Chondrocyte (in vitro differentiated cells): ENCODE data around the gene GPBAR1. TPM values are rescaled to one million over a fixed set of nuclear protein-coding genes. Genes with fewer than 3 reads are reported as not detected.

Source experiments
- DNase-seq: peaks from one replicate; pipeline ENCODE4 v3.0.0; 2021; ENCODE audit warnings: mixed read lengths, low spot score
- H3K27ac Mint-ChIP-seq: one replicate; pipeline ENCODE4 v1.8.0; 2021; ENCODE audit warnings: mild to moderate bottlenecking, moderate library complexity, mixed read lengths; ENCODE audit not compliant: unreplicated experiment
- H3K27me3 Mint-ChIP-seq: 2 replicates; pipeline ENCODE4 v1.8.0; 2021; ENCODE audit warnings: low read depth, mixed read lengths
- H3K36me3 Mint-ChIP-seq: 2 replicates; pipeline ENCODE4 v1.8.0; 2021; ENCODE audit warnings: low read depth, mixed read lengths
- H3K4me1 Mint-ChIP-seq: 2 replicates; pipeline ENCODE4 v1.8.0; 2021; ENCODE audit warnings: low read depth, mild to moderate bottlenecking, mixed read lengths
- H3K4me3 Mint-ChIP-seq: one replicate; pipeline ENCODE4 v1.8.0; 2021; ENCODE audit warnings: mild to moderate bottlenecking, moderate library complexity, mixed read lengths; ENCODE audit not compliant: unreplicated experiment
- H3K9me3 Mint-ChIP-seq: 2 replicates; pipeline ENCODE4 v1.8.0; 2021; ENCODE audit warnings: low read depth, mixed read lengths
- total RNA-seq: library from RNA; stranded (reverse); gene quantifications from 3 replicates; pipeline ENCODE4 v1.2.1, GENCODE V29; 2021
- TF ChIP-seq, protein P1 (sequence below): fragments of 200-600 bp; sonication (generic); IDR thresholded peaks from 2 replicates; pipeline ENCODE4 v1.5.0; 2021; ENCODE audit warnings: antibody characterized with exemption, mild to moderate bottlenecking, moderate library complexity

The GPBAR1 gene
- total RNA-seq, 1 donor from 2014 or later = 0.10 TPM

- no peak for DNase-seq
- peaks cover 75% of the 10 kb centered on the region for H3K4me1 Mint-ChIP-seq
- TF ChIP-seq, protein P1, sequence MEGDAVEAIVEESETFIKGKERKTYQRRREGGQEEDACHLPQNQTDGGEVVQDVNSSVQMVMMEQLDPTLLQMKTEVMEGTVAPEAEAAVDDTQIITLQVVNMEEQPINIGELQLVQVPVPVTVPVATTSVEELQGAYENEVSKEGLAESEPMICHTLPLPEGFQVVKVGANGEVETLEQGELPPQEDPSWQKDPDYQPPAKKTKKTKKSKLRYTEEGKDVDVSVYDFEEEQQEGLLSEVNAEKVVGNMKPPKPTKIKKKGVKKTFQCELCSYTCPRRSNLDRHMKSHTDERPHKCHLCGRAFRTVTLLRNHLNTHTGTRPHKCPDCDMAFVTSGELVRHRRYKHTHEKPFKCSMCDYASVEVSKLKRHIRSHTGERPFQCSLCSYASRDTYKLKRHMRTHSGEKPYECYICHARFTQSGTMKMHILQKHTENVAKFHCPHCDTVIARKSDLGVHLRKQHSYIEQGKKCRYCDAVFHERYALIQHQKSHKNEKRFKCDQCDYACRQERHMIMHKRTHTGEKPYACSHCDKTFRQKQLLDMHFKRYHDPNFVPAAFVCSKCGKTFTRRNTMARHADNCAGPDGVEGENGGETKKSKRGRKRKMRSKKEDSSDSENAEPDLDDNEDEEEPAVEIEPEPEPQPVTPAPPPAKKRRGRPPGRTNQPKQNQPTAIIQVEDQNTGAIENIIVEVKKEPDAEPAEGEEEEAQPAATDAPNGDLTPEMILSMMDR = no peak
- no peaks in the 10 kb centered on the region for H3K27me3 Mint-ChIP-seq
- peak overlapping the region; percentile 46 for H3K27ac Mint-ChIP-seq
- H3K9me3 Mint-ChIP-seq = no peaks in the 10 kb centered on the region
- H3K36me3 Mint-ChIP-seq = peaks cover 22% of the 10 kb centered on the region
- H3K4me3 Mint-ChIP-seq = no peak overlapping the region
Observed at GRCh38 chr2:218224186-218224585, 36.6 kb upstream of the GPBAR1 start.

DNA sequence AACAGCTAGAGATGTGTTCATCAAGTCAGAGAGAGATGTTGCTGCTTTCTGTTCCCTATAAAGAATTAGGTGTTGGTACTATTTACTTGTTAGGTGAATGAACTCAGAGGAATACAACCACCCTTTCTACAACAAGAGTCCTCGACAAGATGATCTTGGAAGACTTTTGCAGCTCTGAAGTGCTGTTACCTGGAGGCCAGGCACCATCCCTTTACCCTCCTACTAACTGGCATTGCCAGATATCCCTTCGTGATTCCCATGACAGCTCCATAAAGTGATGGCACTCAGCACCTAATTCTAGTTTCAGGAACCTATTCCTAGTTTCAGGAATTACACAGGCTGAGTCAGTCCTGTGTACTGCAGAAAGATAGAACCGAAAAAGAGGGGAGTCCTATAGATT is 33.9 kb upstream of the GPBAR1 start:
- Mint-ChIP-seq H3K36me3 (peaks cover 30% of the 10 kb centered on the region), H3K9me3 (no peaks in the 10 kb centered on the region), H3K4me1 (peaks cover 68% of the 10 kb centered on the region), H3K27me3 (no peaks in the 10 kb centered on the region), H3K4me3 (no peak overlapping the region), H3K27ac (peak overlapping the region; percentile 6)
- DNase-seq = no peak
- TF ChIP-seq, protein P1 = no peak

DNA sequence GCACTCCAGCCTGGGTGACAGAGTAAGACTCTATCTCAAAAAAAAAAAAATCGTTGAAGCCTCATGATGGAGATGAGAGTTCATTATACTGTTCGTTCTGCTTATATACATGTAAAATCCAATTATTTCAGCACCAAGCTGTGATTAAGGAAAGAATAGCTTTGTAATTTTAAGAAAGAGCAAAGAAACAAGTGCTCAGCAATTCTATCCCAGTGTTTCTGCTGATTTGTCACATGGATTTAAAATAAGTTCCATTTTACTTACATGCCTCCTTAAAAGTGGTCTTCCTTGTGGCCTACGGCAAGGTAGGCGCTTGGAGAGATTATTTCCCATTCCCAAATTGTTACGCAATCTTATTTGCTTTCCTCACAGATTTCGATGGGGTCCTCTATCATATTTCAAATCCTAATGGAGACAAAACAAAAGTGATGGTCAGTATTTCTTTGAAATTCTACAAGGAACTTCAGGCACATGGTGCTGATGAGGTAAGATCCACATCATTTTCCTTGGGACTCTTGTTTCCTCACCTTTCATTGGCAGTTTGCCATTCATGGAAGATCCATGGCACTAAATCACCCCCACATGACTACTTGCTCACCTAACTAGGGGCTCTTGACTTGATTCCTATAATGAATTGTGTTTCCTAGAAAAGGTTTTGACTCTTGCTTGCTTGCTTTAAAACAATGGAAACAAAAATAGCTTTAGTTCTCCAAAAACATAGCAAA is 32.3 kb upstream of the GPBAR1 start:
- TF ChIP-seq, protein P1 = no peak
- Mint-ChIP-seq H3K27ac (peak overlapping the region; percentile 80), H3K4me3 (peak overlapping the region; percentile 5), H3K36me3 (peaks cover 36% of the 10 kb centered on the region), H3K27me3 (no peaks in the 10 kb centered on the region), H3K4me1 (peaks cover 52% of the 10 kb centered on the region), H3K9me3 (no peaks in the 10 kb centered on the region)
- DNase-seq = no peak

DNA sequence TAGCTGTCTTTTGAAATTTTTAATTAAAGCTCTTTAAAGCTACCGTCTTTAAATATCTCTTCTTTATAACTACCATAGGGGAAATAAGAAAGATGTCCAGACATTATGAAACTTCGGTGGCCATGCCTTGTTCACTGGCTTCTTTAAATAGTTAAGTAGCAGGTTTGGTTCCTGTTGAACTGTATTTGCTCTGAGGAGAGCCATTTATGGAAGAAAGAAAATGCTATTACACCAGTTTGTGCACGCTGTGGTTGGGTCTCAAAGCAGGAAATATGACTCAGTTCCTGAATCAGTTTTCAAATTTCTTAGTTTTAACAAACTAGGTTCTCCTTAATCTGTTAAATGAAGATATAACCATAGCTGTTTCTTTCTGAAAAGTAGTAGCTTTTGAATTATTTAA is 31.6 kb upstream of the GPBAR1 start:
- H3K36me3 Mint-ChIP-seq = peaks cover 40% of the 10 kb centered on the region
- H3K9me3 Mint-ChIP-seq = no peaks in the 10 kb centered on the region
- H3K27me3 Mint-ChIP-seq = no peaks in the 10 kb centered on the region
- peak overlapping the region; percentile 5 for H3K4me3 Mint-ChIP-seq
- no peak for DNase-seq
- H3K4me1 Mint-ChIP-seq = peaks cover 45% of the 10 kb centered on the region
- TF ChIP-seq, protein P1 = no peak
- H3K27ac Mint-ChIP-seq = peak overlapping the region; percentile 80

DNA sequence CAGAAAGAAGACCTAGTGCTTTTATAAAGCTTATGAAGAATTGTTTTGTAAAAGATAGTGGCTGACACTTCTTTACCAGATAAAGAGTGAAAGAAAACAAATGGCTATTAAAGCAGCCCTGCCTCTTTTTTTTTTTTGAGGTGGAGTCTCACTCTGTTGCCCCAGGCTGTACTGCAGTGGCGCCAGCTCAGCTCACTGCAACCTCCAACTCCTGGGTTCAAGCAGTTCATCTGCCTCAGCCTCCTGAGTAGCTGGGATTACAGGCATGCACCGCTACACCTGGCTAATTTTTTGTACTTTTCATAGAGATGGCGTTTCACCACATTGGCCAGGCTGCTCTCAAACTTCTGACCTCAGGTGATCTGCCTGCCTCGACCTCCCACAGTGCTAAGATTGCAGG is 31.0 kb upstream of the GPBAR1 start:
- Mint-ChIP-seq H3K4me1 (peaks cover 39% of the 10 kb centered on the region), H3K9me3 (no peaks in the 10 kb centered on the region), H3K4me3 (no peak overlapping the region), H3K27ac (peak overlapping the region; percentile 79), H3K36me3 (peaks cover 40% of the 10 kb centered on the region), H3K27me3 (no peaks in the 10 kb centered on the region)
- TF ChIP-seq, protein P1 = no peak
- DNase-seq = no peak
